ENCODE results near the gene NIPA2. TPM values are rescaled to one million over a fixed set of nuclear protein-coding genes. Genes with fewer than 3 reads are reported as not detected.

NIPA2 gene
- total RNA-seq, 1 experiment from 2014 or later: 113 TPM

- DNase-seq (ENCODE audit: extremely low read depth, low read depth): no peak
Measured at GRCh38 chr15:22895465-22896190, 57.2 kb downstream of the NIPA2 start.

- no peak for DNase-seq (ENCODE audit: extremely low read depth, low read depth)
Measured at GRCh38 chr15:22902046-22902445, 63.6 kb downstream of the NIPA2 start.

- no peak for DNase-seq (ENCODE audit: extremely low read depth, low read depth)
Measured at GRCh38 chr15:22902578-22902977, 64.1 kb downstream of the NIPA2 start.

- no peak for DNase-seq (ENCODE audit: extremely low read depth, low read depth)
Measured at GRCh38 chr15:22902981-22903380, 64.5 kb downstream of the NIPA2 start.

GRCh38 chr15:22903427-22903826 lies 65.0 kb downstream of the NIPA2 start:
- no peak for DNase-seq (ENCODE audit: extremely low read depth, low read depth)

GRCh38 chr15:22903961-22904534 lies 65.6 kb downstream of the NIPA2 start:
- no peak for DNase-seq (ENCODE audit: extremely low read depth, low read depth)

- no peak for DNase-seq (ENCODE audit: extremely low read depth, low read depth)
Measured at GRCh38 chr15:22904736-22905135, 66.3 kb downstream of the NIPA2 start.

- no peak for DNase-seq (ENCODE audit: extremely low read depth, low read depth)
Measured at GRCh38 chr15:22907161-22907950, 68.9 kb downstream of the NIPA2 start.

- DNase-seq (ENCODE audit: extremely low read depth, low read depth): no peak
Measured at GRCh38 chr15:22908830-22909229, 70.4 kb downstream of the NIPA2 start.

- no peak for DNase-seq (ENCODE audit: extremely low read depth, low read depth)
Measured at GRCh38 chr15:22911306-22911705, 72.8 kb downstream of the NIPA2 start.

- no peak for DNase-seq (ENCODE audit: extremely low read depth, low read depth)
Measured at GRCh38 chr15:22912256-22912655, 73.8 kb downstream of the NIPA2 start.

- no peak for DNase-seq (ENCODE audit: extremely low read depth, low read depth)
Measured at GRCh38 chr15:22913646-22914380, 75.3 kb downstream of the NIPA2 start.

- DNase-seq (ENCODE audit: extremely low read depth, low read depth): no peak
Measured at GRCh38 chr15:22915866-22916515, 77.5 kb downstream of the NIPA2 start.

GRCh38 chr15:22916606-22917350 lies 78.3 kb downstream of the NIPA2 start:
- DNase-seq (ENCODE audit: extremely low read depth, low read depth): no peak

GRCh38 chr15:22917556-22917955 lies 79.1 kb downstream of the NIPA2 start:
- no peak for DNase-seq (ENCODE audit: extremely low read depth, low read depth)

Other genes starting within 250 kb of the NIPA2 start
- 45.0 and 46.5 TPM in 2 replicates for gene NIPA1, start 52.0 kb upstream of the NIPA2 start, total RNA-seq (2014; rRNA removed; shearing (Covaris generic))
- gene CYFIP1, start 141.7 kb downstream of the NIPA2 start, total RNA-seq (2014; rRNA removed; shearing (Covaris generic)): 70.5 and 72.8 TPM in 2 replicates
- gene TUBGCP5, start 200.9 kb downstream of the NIPA2 start, total RNA-seq (2014; rRNA removed; shearing (Covaris generic)): 21.2 and 24.7 TPM in 2 replicates

Measured in NCI-H460 (cell line).